Natural killer cell (primary cell): ENCODE data around the gene MTNR1B. TPM values are rescaled to one million over a fixed set of nuclear protein-coding genes. Genes with fewer than 3 reads are reported as not detected.

ENCODE experiments used
- ATAC-seq, 3 donors: fragments of 150-1000 bp in 2 of 3; fragments of 200-7000 bp in 1 of 3; cut with Tn5 transposase; 1 replicate in 1 of 3; 2 replicates in 2 of 3; pipeline ENCODE4 v1.10.0; 2021; ENCODE audit warnings: mild to moderate bottlenecking in 2 of 3, moderate library complexity in 2 of 3
- DNase-seq, 2 donors: peaks; one replicate each; pipeline versions ENCODE4 v3.0.0 to v3.0.0-alpha.2; 2013 to 2021; ENCODE audit warnings: mixed read lengths in 1 of 2
- H3K27ac ChIP-seq: one replicate; pipeline ENCODE4 v1.5.1; 2013; ENCODE audit warnings: mild to moderate bottlenecking, low read length
- H3K27me3 ChIP-seq: one replicate; pipeline ENCODE4 v1.6.1; 2013; ENCODE audit warnings: low read length; ENCODE audit not compliant: control insufficient read depth, insufficient read depth
- H3K36me3 ChIP-seq: one replicate; pipeline ENCODE4 v1.6.1; 2013; ENCODE audit warnings: low read length; ENCODE audit not compliant: control insufficient read depth, insufficient read depth
- H3K4me1 ChIP-seq: one replicate; pipeline ENCODE4 v1.6.1; 2013; ENCODE audit warnings: low read length; ENCODE audit not compliant: control insufficient read depth, insufficient read depth
- H3K4me3 ChIP-seq: one replicate; pipeline ENCODE4 v1.5.1; 2013; ENCODE audit warnings: low read length
- H3K9me3 ChIP-seq: one replicate; pipeline ENCODE4 v1.6.1; 2013; ENCODE audit warnings: low read length; ENCODE audit not compliant: control insufficient read depth, insufficient read depth
- H3K27ac Mint-ChIP-seq, 2 donors: one replicate each; pipeline ENCODE4 v1.8.0; 2022; ENCODE audit warnings: mild to moderate bottlenecking in 2 of 2, mixed read lengths in 2 of 2, moderate library complexity in 1 of 2
- H3K27me3 Mint-ChIP-seq, 2 donors: one replicate each; pipeline ENCODE4 v1.8.0; 2022; ENCODE audit warnings: low read depth in 2 of 2, mixed read lengths in 2 of 2
- H3K36me3 Mint-ChIP-seq: one replicate; pipeline ENCODE4 v1.8.0; 2022; ENCODE audit warnings: mixed read lengths
- H3K4me1 Mint-ChIP-seq, 2 donors: one replicate each; pipeline ENCODE4 v1.8.0; 2022; ENCODE audit warnings: mixed read lengths in 2 of 2
- H3K4me3 Mint-ChIP-seq: one replicate; pipeline ENCODE4 v1.8.0; 2022; ENCODE audit warnings: mild to moderate bottlenecking, moderate library complexity, mixed read lengths
- H3K9me3 Mint-ChIP-seq, 2 donors: one replicate each; pipeline ENCODE4 v1.8.0; 2022; ENCODE audit warnings: mixed read lengths in 2 of 2
- WGBS: methylation state at CpG from one replicate; pipeline ENCODE4 v1.1.7; 2013; ENCODE audit warnings: missing lambda C conversion rate; ENCODE audit not compliant: insufficient coverage; 5-methylcytosine and 5-hydroxymethylcytosine counted together
- intact Hi-C: fragments of 100-400 bp; cut with micrococcal nuclease; formaldehyde crosslinking; loops from one replicate; pipeline ENCODE4 v1.14.2; 2022
- total RNA-seq, 4 donors: library from RNA; stranded (reverse); fragments of 120-200 nt in 1 of 4; gene quantifications; one replicate each; pipeline versions ENCODE4 v1.2.3 to v1.2.4, GENCODE V29; 2013 to 2022
- TF ChIP-seq, protein P1 (sequence below): fragments of 200-600 bp; IDR thresholded peaks from one replicate; pipeline ENCODE4 v1.8.0; 2022; ENCODE audit warnings: antibody characterized with exemption

MTNR1B gene
- total RNA-seq, 3 donors from 2014 or later (not counting 1 experiment from before 2014, with no cell fraction given) = not detected

DNA sequence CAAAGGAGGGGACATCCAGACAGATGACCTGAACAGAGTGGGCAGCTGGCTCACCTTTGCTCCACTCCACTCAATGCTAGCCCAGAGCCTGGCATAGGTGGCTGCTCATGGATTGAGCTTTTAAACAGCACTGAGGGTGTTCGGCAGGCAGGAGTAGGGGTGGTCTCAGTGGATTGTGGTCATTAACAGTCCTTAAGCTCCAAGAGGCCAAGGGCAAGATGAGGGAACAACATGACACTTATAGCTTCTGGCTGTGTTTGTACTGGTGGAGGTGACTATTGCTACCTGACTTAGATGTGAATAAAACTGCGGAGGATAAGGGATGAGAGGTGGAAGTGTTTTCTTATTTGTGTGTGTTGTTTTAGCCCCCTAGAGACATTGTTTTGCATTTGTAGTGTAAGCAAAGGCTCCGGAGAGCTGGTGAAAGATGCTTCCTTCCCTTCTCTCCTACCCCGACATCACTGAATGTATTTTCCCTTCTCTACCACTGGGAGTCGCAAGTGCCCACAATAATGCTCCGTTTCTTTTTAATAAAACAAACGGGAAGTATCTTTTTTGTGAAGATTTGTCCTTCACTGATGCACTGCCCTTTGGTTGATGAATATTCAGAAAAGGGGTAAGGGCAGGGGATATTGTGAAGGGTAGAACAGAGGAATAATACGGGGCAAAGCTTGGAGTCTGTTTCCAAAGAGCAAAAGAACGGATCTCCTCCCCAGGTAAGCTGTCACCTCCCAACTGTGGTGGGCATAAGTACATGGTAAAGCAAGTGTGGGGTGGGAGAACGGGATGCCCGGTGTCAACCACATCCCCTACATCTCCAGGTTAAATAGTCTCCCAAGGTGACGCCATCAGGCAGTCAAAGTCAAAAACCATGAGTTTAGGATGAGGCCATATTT, 27.5 kb upstream of the MTNR1B start:
- H3K4me1 ChIP-seq = no peaks in the 10 kb centered on the region
- no peak overlapping the region for H3K27ac ChIP-seq
- 39% methylated on average over 7 of the region's 12 CpGs for whole genome bisulfite sequencing
- H3K4me3 ChIP-seq = no peak overlapping the region
- no peaks in the 10 kb centered on the region for H3K27me3 ChIP-seq
- Mint-ChIP-seq H3K27ac (no peak overlapping the region), H3K36me3 (no peaks in the 10 kb centered on the region), H3K4me1 (peaks cover 0 to 6% of the 10 kb centered on the region in 2 donors), H3K27me3 (no peaks in the 10 kb centered on the region), H3K9me3 (peaks cover 0 to 2% of the 10 kb centered on the region in 2 donors), H3K4me3 (no peak overlapping the region)
- ATAC-seq = no peak
- H3K9me3 ChIP-seq = no peaks in the 10 kb centered on the region
- TF ChIP-seq, protein P1, sequence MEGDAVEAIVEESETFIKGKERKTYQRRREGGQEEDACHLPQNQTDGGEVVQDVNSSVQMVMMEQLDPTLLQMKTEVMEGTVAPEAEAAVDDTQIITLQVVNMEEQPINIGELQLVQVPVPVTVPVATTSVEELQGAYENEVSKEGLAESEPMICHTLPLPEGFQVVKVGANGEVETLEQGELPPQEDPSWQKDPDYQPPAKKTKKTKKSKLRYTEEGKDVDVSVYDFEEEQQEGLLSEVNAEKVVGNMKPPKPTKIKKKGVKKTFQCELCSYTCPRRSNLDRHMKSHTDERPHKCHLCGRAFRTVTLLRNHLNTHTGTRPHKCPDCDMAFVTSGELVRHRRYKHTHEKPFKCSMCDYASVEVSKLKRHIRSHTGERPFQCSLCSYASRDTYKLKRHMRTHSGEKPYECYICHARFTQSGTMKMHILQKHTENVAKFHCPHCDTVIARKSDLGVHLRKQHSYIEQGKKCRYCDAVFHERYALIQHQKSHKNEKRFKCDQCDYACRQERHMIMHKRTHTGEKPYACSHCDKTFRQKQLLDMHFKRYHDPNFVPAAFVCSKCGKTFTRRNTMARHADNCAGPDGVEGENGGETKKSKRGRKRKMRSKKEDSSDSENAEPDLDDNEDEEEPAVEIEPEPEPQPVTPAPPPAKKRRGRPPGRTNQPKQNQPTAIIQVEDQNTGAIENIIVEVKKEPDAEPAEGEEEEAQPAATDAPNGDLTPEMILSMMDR = no peak
- intact Hi-C loops = no loop called here
- H3K36me3 ChIP-seq = no peaks in the 10 kb centered on the region
- peak in 1 of 2 donors; percentile 46 for DNase-seq

GRCh38 chr11:92946707-92947106, 22.7 kb upstream of the MTNR1B start:
- Mint-ChIP-seq H3K4me1 (peaks cover 0 to 4% of the 10 kb centered on the region in 2 donors), H3K36me3 (peaks cover 7% of the 10 kb centered on the region), H3K27me3 (no peaks in the 10 kb centered on the region), H3K9me3 (peaks cover 12 to 22% of the 10 kb centered on the region in 2 donors), H3K4me3 (no peak overlapping the region), H3K27ac (no peak overlapping the region)
- H3K27me3 ChIP-seq = no peaks in the 10 kb centered on the region
- no peak for DNase-seq
- ATAC-seq = no peak
- no peak overlapping the region for H3K27ac ChIP-seq
- no peaks in the 10 kb centered on the region for H3K4me1 ChIP-seq
- intact Hi-C loops = no loop called here
- TF ChIP-seq, protein P1 = no peak
- H3K4me3 ChIP-seq = no peak overlapping the region
- peaks cover 2% of the 10 kb centered on the region for H3K9me3 ChIP-seq
- 79% methylated on average over 3 of the region's 3 CpGs for WGBS
- H3K36me3 ChIP-seq = no peaks in the 10 kb centered on the region

- Histone ChIP-seq H3K4me1 (no peaks in the 10 kb centered on the region), H3K27ac (no peak overlapping the region), H3K27me3 (no peaks in the 10 kb centered on the region), H3K4me3 (no peak overlapping the region), H3K9me3 (peaks cover 2% of the 10 kb centered on the region), H3K36me3 (no peaks in the 10 kb centered on the region)
- Mint-ChIP-seq H3K4me1 (no peaks in the 10 kb centered on the region), H3K27ac (no peak overlapping the region), H3K27me3 (no peaks in the 10 kb centered on the region), H3K9me3 (peaks cover 12 to 24% of the 10 kb centered on the region in 2 donors), H3K36me3 (peaks cover 7% of the 10 kb centered on the region), H3K4me3 (no peak overlapping the region)
- ATAC-seq (no peak), DNase-seq (no peak)
- WGBS = 88% methylated on average over 5 of the region's 5 CpGs
- intact Hi-C loops = no loop called here
- TF ChIP-seq, protein P1 = no peak
These were observed 21.3 kb upstream of the MTNR1B start for GRCh38 chr11:92948116-92948515.
